HG02623 (cell line): Measurements from ENCODE around the gene SYMPK.
"Not testable (repeated sequence)": the region's sequence is repeated elsewhere in the genome, so short reads cannot be mapped to it uniquely, and the experiment has no call there.

Experiments used
- ATAC-seq: cut with Tn5 transposase; IDR thresholded peaks from one replicate; pipeline ENCODE4 v1.9.1; 2021; ENCODE audit warnings: moderate library complexity; ENCODE audit not compliant: unreplicated experiment

The SYMPK gene

GRCh38 chr19:45862564-45863334 lies at the start of gene SYMPK:
SYMPK (minus strand) TSS chr19:45863147; CDS start chr19:45854495, 8,652 bp downstream.
- peak; percentile 89 for ATAC-seq

DNA sequence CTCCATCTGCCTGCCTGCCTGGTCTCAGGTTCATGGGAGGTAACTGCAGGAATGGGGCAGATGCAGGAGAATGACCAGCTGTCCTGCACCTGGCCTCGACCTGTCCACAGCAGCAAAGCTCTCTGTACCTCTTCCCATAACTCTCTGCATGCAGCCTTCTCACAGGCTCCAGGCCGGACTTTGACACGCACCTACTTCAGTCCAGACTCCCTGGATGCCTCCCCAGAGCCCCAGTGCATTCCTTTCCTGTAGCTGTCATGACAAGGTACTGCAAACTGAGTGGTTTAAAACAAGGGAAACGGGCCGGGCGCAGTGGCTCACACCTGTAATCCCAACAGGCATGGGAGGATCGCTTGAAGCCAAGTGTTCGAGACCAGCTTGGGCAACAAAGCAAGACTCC lies 48.3 kb upstream of the SYMPK start:
- ATAC-seq, result no peak

- no peak for ATAC-seq
Measured at GRCh38 chr19:45908956-45909355, 46.0 kb upstream of the SYMPK start.

- no peak for ATAC-seq
Measured at GRCh38 chr19:45906221-45906620, 43.3 kb upstream of the SYMPK start.

DNA sequence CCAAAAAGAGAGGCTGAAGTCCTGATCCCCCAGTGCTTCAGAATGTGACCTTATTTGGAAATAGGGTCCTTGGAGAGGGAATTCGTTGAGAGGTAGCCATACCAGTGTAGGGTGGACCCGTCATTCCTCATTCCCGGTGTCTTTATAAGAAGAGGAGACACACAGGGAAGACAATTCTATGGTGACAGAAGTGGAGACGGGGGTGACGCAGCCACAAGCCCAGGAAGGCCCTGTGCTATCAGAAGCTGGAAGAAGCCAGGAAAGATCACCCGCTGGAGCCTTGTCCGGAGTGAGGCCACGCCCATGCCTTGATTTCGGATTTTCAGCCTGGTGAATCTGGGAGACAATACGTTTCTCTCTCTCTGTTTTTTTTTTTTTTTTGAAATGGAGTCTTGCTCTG lies 42.1 kb upstream of the SYMPK start:
- no peak for ATAC-seq

DNA sequence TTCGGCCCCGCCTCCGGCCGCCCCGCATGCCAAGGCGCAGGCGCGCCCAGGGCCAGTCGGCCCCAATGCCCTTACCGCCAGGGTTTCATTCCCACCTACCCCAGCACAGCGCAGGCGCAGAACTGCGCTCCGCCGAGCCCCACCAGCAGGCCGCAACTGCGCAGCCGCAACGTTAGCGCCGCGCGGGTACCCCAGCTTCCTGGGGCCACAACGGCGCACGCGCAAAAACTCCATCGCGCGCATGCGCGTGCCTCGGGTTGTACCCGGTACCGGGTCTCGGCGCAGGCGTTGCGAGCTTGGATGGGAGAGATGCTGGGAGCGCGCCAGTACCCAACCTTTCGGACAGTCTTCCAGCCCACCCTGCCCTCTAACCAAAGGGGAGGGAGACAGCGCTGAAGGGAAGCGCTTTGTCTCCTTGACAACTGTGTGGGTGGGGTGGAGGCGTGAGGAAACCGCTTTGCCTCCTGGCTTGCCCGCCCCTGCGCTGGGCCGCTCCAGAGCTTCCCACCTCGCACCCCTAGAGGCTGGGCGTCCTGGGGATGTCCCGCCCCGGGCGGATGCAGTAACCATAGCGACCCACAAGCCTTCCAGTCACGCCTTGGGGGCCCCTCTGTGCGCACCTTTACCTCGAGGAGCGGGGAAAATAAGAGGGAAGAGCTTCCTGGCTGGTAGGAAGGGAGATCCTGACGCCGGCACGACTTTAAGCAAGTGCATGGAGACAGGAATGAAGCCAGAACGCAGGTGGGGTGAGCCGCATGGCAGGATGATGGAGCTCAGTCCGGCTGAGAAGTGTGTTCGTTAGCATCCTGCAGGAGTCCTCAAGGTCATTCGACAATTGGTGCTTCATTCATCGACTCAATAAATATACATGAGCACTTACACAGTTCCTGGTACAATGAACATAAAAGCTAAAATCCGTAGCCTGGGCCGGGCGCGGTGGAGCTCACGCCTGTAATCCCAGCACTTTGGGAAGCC lies 40.0 kb upstream of the SYMPK start:
- peak; percentile 81 for ATAC-seq

GRCh38 chr19:45901912-45902650 lies 39.1 kb upstream of the SYMPK start, which contains the start of gene MYPOP:
MYPOP (minus strand) TSS chr19:45902613; CDS start chr19:45901773, 840 bp downstream.
- ATAC-seq, result no peak

GRCh38 chr19:45901432-45901911 lies 38.5 kb upstream of the SYMPK start:
- no peak for ATAC-seq

GRCh38 chr19:45900738-45901431 lies 37.9 kb upstream of the SYMPK start:
- no peak for ATAC-seq

DNA sequence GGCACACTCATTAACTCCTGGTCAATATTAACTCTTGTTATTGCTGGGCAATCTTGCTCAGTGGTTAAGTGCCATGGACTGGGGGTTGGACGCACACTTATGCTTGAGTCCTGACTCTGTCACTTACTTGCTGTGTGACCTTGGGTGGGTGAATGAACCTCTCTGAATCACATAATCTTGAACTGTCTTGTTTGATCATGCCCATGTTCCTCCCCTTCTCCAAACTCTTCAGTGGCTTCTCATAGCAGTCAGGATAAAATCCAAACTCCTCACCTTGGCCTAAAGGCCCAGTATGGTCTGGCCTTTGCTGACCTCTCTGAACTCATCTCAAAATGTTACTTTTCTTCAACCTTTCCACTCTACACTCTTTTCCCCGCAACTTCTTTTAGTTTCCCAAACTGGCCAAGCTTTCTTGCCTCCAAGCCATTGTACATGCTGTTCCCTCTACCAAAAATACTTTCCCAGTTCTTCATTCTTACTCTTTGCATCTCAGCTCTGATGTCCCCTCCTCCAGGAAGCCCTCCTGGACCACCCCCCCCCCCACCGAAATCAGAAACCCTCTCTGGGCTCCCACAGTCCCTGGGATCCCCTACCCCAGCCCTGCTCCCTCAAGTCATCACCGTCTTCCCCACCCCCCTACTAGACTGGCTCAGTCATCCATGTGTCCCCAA lies 37.1 kb upstream of the SYMPK start:
- ATAC-seq, result no peak

DNA sequence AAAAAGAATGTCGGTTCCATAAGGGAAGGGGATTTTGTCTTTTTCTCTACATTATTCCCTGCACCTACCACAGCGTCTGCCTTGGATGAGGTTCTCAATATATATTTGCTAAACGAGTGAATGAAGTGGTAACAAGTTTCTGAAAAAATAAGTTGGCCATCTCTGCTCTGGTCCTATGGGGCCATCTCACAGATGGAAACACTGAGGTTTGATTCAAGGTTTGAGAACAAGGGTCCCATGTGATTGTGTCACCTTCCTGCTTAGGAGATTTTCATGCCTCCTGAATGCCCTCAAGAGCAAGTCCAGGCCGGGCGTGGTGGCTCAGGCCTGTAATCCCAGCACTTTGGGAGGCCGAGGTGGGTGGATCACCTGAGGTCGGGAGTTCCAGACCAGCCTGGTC lies 36.3 kb upstream of the SYMPK start:
- ATAC-seq, result no peak

DNA sequence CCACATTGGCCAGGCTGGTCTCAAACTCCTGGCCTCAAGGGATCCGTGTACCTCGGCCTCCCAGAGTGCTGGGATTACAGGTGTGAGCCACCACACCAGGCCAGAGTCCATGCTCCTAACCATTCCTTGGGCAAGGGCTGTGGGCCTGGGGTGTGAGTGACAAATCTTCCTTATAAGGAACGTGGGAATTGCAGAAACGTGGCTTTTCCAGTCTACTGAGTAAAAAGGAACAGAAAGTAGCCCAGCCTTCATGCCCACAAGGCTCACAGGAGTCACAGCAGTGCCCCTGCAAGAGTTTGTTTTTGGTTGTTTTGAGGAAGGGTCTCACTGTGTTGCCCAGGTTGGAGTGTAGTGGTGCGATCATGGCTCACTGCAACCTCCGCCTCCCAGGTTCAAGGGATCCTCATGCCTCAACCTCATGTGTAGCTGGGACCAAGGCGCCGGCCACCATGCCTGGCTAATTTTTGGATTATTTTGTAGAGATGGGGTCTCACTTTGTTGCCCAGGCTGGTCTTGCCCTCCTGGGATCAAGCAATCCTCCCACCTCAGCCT lies 34.4 kb upstream of the SYMPK start:
- no peak for ATAC-seq

GRCh38 chr19:45895983-45896599 lies 33.1 kb upstream of the SYMPK start:
- ATAC-seq, result not testable (repeated sequence)

DNA sequence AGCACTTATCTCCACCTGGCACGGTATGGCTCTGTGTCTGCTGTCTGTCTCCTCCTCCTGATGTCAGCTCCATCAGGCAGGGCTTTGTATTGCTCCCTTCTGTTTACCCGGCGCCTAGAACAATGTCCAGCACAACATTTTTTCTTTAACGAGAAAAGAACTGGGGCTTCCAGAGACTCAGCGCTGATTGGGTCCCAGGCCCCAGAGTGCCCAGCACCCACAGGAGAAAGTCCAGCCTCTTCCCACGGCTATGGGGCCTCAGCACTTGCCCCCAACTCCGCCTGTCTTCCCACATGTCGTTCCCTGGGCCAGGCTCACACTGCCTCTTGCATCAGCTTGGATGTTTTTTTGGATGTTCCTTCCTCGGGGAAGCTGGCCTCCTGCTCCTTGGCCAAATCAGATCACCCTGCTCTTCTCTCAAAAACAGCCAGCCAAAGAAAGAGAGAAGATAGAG lies 32.6 kb upstream of the SYMPK start:
- ATAC-seq, result no peak

DNA sequence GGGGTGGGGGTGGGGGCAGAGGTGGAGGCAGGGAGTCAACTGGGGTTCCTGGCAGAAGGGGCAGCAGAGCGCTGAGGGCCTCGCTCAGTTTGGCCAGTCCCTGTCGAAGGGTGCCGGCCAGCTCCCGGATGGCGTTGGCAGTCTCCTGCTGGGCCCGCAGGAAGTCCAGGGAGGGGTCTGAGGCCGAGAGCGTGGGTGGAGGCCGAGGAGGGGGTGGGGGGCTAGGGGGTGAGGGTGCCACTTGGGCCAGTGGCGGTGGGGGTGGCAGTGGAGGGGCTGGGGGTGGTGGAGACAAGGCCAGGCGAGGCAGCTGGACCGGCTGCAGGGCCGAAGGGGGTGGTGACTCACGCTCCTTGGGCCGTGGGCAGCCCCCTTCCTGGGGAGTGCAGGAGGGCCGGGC lies 27.9 kb upstream of the SYMPK start:
- ATAC-seq, result no peak

DNA sequence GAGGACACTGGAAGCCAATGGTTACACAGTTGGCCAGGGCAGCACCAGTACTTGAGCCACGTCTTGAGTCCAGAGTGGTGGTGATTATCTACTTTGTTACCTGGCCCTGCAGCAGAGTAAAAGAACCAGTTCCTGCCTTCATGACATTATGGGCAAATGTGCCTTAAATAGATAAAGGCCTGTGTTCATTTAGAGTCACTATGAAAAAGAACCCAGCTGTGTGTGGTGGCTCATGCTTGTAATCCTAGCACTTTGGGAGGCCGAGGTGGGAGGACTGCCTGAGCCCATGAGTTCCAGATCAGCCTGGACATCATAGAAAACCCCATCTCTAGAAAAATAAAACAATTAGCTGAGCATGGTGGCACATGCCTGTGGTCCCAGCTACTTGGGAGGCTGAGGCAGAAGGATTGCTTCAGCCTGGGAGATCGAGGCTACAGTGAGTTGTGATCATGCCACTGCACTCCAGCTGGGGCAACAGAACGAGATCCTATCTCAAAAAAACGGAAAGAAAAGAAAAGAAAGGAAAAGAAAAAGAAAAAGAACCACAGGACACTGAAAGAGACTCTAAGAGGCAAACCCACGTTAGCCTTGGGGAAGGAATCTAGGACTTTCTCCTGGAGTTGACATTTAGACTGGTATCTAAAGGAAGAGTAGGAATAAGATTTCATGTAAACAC lies 26.4 kb upstream of the SYMPK start:
- ATAC-seq, result no peak

- ATAC-seq, result no peak
Measured at GRCh38 chr19:45887200-45887710, 24.3 kb upstream of the SYMPK start.
